Endothelial cell of umbilical vein (primary cell): ENCODE data around the gene PALD1.

Experiments used
- CTCF ChIP-seq, 2 donors: IDR thresholded peaks; 1 replicate in 1 of 2; 2 replicates in 1 of 2; pipeline ENCODE4 v1.5.1; 2011; ENCODE audit warnings: low read length in 2 of 2, mild to moderate bottlenecking in 2 of 2, moderate library complexity in 2 of 2, control low read depth in 1 of 2, inconsistent platforms in 1 of 2, low read depth in 1 of 2; ENCODE audit not compliant: insufficient read depth in 1 of 2; ENCODE audit errors: extremely low read depth in 1 of 2
- EZH2 ChIP-seq: IDR thresholded peaks from 2 replicates; pipeline ENCODE4 v1.6.1; 2012; ENCODE audit warnings: borderline replicate concordance, low read depth, mild to moderate bottlenecking, moderate library complexity, low read length, inconsistent platforms; ENCODE audit not compliant: severe bottlenecking
- GATA2 ChIP-seq: IDR thresholded peaks from 2 replicates; pipeline ENCODE4 v1.7.0; 2011; ENCODE audit warnings: low read depth, mild to moderate bottlenecking, moderate library complexity, mixed read lengths, low read length; ENCODE audit not compliant: insufficient read length, insufficient read depth
- MAX ChIP-seq: IDR thresholded peaks from 2 replicates; pipeline ENCODE4 v1.6.1; 2011; ENCODE audit not compliant: insufficient read depth, insufficient read length
- POLR2A ChIP-seq: IDR thresholded peaks from 2 replicates; pipeline ENCODE4 v1.6.1; 2012; ENCODE audit warnings: low read depth, mild to moderate bottlenecking, control low read depth, low read length
- POLR2AphosphoS5 ChIP-seq: IDR thresholded peaks from 2 replicates; pipeline ENCODE4 v1.6.1; 2012; ENCODE audit warnings: low read depth, mild to moderate bottlenecking, control low read depth, low read length, moderate library complexity; ENCODE audit not compliant: insufficient read depth

DNA sequence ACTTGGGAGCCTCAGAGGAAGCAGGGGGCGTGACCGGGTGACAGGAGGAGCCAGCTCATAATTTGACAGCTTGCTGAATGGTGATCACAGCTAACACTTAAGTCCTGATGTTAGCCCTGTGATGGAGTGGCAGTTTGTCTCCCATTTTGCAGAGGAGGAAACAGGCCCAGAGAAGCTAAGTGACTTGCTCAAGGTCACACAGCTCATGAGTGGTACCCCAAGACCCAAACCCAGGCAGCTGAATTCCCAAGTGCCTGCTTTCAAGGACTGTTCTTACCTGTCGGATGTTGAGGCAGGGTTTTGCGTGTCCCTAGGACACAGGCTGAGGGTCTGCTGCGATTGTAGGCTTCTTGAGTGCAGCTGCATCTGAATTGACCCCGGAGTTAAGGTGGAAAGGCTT is 51.7 kb downstream of the PALD1 start:
- TF ChIP-seq POLR2AphosphoS5, result no peak
- no peak for TF ChIP-seq EZH2
- no peak for TF ChIP-seq CTCF (IDR thresholded peaks at IDR 0.05; ENCODE audit: extremely low read depth in 1 of 2, insufficient read depth in 1 of 2, low read depth in 1 of 2, low read length in 2 of 2)
- TF ChIP-seq GATA2, result no peak
- TF ChIP-seq POLR2A, result no peak
- no peak for TF ChIP-seq MAX
